ENCODE data around the gene ALK. TPM values are rescaled to one million over a fixed set of nuclear protein-coding genes. Genes with fewer than 3 reads are reported as not detected.
"Not testable (repeated sequence)": the region's sequence is repeated elsewhere in the genome, so short reads cannot be mapped to it uniquely, and the experiment has no call there.

ALK gene
- total RNA-seq, 2 donors from 2014 or later, result 0.37 TPM; not detected in 1

DNA sequence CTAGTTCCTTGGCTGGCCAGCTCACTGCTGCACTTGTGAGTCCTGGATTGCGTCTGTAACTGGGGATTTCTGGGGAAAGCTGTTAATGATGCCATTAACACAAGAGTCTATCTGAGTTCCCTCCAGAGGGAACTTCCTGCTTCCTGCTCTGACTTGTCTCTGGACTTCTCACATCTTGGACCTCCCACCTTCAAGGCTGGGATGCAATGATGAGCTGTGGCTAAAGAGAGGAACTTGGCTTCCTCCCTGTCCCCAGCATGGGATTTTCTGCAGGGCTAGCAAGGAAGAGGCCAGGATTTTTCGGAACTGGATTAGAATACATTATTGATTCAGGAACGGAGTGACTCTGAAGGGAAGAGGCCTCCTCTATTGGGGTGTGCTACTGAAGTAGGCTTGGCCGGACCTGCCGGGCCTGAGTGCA is 650.7 kb downstream of the ALK start:
- intact Hi-C loops (cut with DNase I), result no loop called here
- DNase-seq (ENCODE audit: low spot score), result no peak

DNA sequence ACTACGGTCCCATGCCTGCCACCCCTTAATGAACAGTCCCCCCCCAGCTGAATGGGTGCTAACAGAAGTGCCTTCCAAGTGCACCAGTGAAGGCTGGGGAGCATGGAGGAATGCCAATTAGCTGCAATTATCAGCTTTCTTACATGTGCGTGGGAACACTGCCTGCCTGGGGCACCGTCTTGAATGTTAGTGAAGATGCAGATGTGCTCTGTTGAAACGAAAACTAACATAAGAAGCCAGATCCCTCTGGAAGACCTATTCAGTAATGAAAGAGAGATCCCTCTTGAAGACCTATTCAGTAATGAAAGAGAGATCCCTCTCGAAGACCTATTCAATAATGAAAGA is 651.6 kb downstream of the ALK start:
- intact Hi-C loops (cut with DNase I), result no loop called here

DNA sequence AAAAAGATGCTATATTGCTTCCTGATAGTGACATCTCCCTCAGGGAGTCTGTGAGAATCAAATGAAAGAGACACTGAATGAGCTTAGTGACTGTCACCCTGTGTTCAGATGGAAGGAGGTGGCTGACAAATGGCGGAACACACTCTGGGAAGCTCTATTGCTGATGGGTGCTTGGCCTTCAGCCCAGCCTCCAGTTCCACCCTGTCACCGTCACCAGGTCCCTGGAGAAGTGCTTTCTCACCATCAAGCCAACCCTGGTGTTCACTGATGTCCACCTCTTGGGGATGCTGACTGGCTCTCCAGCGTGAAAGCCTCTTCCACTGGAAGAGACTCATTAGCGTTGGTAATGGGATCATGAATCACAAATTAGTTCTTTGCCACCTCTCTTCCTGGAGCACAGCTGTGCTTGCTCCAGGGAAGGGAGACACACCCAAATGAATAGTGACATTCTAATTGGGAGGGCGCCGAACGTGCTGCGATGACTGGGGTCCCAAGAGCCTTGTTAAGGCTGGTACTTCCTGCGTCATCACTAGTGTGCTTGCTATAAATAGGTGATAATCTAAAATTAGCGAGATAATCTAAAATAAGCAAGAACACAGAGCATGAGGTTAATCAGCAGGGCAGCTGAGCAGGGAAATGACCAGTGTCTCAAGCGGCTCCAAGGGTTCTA is 652.2 kb downstream of the ALK start:
- intact Hi-C loops (cut with DNase I), result no loop called here

More for the DNA sequence above, 651.6 kb downstream of the ALK start:
- no peak for DNase-seq (ENCODE audit: low spot score)

DNA sequence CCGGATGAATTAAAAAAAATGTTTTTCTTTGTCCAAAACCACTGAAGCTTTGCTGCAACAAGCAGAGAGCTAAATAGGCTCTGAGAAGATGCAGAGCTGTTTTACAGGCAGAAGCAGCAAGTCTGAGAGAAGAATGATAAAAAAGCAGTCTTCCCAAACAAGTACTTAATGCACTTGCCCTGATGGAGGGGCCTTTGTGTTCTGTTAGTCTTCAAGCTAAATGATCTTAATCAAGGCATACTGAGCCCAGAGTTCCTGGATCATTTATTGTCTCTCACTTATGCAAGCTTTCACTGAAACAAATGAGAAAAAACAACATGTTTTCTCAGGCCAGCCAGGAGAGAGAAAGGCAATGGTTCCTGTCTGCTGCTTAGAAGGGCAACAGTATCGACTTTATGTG is 653.7 kb downstream of the ALK start:
- no peak for DNase-seq (ENCODE audit: low spot score)
- intact Hi-C loops (cut with DNase I), result no loop called here

More for the DNA sequence above, 652.2 kb downstream of the ALK start:
- DNase-seq (ENCODE audit: low spot score), result no peak

DNA sequence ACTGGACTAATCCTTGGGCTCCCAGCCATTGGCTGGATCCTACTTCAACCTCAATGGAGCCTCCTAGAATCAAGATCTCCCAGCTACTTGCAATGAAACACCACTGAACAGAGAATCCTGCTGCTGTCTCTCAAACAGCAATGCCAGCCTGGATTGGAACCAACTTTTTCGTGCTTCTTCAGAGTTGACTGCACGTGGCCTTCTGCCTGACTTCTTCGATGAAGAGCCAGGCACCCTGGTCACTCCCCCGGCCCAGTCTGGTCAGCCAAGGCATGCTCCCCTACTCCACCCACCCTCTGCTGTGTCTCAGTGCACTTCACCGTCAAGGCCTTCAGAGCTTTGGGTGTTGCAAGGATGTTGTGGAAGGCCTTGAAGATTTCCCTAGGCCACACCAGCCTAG is 657.5 kb downstream of the ALK start:
- DNase-seq (ENCODE audit: low spot score), result no peak
- intact Hi-C loops (cut with DNase I), result no loop called here

DNA sequence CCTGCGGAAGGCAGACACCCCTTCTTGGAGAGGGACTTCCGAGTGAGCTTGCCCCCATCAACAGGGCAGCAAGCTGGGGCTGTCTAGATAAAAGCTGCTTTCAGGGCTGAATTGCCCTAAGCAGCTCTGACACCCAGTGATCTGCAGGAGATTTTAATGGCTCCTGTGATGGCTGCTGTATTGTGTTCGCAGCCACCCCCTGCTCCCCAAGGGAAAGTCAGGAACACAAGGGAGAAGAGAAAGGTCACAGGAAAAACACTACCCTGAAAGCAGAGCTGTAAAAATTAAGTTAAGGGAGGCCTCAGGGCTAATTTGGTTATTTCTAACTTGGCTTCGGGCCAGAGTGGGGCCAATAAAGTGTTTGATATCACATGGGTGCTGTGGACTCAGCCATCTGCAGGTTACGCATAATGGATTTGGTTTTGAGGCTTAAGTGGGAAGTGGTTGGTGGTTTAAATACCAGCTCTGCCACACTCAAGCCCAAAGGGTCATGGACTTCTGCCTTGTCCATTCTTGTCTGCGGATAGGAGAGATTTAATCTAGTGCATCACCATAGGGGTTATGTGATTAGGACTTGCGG is 658.6 kb downstream of the ALK start:
- intact Hi-C loops (cut with DNase I), result no loop called here
- no peak for DNase-seq (ENCODE audit: low spot score)

DNA sequence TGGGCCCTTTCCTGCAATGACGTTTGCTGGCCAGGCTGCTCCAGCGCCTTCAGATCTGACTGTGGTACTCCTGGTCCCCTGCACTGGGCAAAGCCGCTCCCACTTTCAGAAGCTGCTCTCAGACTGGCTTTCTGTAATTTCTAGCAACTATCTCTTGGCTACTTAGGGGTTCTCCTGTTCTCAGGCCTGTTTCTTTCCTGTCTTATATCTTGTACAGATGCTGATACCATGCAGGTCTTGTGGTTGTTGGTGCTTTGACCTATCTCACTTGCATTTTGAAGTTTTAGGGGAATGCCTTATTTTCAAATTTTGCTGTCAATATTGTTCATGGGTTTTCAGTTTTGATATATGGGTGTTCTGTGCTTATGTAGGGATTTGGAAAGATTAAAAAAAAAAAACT is 660.4 kb downstream of the ALK start:
- intact Hi-C loops (cut with DNase I), result no loop called here
- no peak for DNase-seq (ENCODE audit: low spot score)

DNA sequence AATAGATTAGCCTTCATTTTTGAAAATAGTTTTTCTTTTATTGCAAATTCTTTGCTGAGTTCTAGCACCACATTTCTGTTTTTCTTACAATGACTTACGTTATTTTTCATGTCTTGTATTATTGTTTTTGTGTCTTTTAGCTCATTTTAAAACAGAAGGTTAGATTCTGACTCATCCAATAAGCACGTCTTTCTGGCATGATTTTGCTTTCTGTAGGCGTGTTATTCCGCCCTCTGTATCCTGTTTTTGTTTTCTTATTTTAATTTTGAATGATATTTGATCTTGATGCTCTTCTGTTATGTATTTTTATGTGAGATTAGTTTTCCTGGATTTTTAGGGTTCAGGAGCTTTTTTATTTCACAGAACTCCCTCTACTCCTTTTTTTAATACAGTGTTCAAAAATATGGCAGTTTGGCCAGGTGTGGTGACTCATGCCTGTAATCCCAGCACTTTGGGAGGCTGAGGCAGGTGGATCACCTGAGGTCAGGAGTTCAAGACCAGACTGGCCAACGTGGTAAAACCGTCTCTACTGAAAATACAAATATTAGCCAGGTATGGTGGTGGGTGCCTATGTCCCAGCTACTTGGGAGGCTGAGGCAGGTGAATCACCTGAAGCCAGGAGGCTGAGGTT is 661.1 kb downstream of the ALK start:
- intact Hi-C loops (cut with DNase I), result no loop called here
- DNase-seq (ENCODE audit: low spot score), result no peak

DNA sequence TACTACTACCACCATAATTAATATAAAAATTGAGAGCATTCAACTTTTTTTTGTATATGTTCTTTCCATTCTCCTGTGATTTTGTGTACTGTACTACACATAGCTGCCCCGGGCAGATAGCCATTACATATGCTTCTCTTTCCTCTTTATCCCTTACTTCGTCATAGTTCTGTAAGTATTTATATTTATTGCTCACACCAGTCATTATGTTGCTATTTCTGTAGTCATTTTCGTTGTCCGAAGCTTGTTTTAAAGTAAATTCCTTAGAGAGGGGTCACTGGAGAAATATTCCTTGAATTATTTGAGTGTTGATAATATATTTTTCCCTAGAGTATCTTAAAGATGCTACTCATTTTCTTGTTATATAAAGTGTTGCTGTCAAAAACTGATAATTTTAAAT is 662.2 kb downstream of the ALK start:
- intact Hi-C loops (cut with DNase I), result no loop called here
- no peak for DNase-seq (ENCODE audit: low spot score)

DNA sequence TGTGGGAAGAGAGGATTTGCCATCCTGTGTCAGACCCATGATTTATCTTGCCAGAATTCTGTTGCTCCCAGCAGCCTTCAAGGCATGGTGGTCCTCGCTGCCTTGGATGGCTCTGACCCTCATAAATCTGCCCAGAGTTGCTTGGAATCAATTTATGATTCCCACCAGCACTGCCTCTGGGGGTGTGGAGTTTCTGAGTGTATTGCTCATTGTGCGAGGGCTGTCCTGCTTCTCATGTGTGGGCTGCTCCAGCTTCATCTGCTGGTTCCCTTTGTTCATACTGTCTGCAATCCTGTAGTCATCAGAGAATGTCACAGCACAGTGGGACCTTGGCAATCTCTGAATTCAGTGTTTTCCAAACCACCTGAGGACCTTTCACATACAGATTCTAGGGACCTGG is 666.4 kb downstream of the ALK start:
- no peak for DNase-seq (ENCODE audit: low spot score)
- intact Hi-C loops (cut with DNase I), result no loop called here

DNA sequence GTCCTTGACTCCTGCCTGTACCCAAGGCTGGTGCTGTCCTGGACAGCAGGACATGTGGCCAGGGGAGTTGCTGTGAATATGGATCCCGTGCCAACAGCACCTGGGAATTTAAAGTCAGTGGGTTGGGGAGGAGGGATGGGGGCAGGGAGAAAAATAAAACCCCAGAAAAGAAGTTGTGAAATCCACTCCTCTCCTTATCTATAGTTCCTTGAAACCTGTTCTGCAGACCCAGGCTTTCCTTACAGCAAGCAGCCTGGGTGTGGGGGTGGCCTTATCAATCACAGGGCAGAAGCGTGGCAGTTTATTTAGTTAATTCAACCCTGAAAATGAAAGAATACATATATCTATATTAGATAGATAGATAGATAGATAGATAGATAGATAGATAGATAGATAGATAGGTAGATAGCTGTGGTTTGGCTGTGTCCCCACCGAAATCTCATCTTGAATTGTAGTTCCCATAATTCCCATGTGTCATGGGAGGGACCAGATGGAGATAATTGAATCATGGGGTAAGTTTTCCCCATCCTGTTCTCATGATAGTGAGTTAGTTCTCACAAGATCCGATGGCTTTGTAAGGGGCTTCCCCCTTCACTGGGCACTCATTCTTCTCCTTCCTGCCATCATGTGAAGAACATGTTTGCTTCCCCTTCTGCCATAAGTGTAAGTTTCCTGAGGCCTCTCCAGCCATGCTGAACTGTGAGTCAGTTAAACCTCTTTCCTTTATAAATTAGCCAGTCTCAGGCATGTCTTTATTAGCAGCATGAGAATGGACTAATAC is 667.7 kb downstream of the ALK start:
- DNase-seq (ENCODE audit: low spot score); intact Hi-C loops (cut with DNase I): not testable (repeated sequence)

DNA sequence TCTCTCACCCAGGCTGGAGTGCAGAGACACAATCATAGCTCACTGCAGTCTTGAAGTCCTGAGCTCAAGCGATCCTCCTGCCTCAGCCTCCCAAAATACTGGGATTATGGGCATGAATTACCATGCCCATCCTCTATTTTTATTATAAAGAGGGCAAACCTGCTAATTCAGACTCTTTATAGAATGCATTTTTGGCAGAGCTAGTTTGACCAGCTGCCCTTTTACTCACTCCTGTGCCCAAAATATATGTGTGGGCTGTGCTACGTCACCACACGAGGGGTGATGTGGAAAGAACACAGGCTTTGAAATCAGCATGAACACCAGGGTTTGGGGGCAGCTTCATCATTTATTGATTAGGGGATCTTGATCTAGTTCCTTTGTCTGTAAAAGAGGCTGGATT is 668.4 kb downstream of the ALK start:
- DNase-seq (ENCODE audit: low spot score), result no peak
- intact Hi-C loops (cut with DNase I), result no loop called here

DNA sequence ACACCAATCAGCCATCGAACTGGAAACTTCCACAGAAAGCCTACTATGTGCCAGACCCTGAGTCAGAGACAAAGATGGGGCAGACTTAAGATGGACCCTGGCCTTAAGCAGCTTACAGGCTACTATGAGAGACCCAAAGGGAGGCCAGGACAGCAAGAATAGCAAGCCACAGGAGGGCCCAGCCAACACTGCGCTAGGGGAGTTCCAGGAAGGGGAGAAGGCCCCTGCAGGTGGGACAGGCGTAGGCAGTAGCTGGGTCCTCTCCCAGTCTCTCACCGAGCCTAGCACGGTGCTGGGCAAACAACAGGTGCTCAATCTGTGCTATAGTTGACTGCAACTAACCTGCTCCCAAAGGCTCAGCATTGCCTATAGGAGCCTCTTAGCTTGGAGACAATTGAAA is 670.0 kb downstream of the ALK start:
- DNase-seq (ENCODE audit: low spot score), result peak; percentile 46
- intact Hi-C loops (cut with DNase I), result no loop called here

DNA sequence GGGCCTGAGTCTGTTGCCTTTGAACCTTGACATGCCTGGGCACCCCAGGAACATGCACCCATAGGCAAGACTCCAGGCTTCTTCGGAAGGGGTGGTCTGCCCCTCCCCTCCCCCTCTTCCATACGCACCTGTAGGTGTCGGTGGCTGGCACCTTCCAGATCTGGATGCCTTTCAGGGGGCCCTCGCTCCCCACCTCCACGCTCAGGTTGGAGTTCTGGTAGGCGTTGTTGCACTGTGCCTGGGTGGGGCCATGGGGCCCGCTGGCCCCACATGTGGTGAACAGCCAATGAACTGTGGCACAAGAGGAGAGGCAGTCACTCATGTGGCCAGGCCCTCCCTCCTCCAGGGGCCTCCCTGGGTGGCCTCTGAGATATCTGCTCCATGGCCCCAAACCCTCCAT is 670.4 kb downstream of the ALK start:
- intact Hi-C loops (cut with DNase I), result no loop called here
- peak; percentile 61 for DNase-seq (ENCODE audit: low spot score)

DNA sequence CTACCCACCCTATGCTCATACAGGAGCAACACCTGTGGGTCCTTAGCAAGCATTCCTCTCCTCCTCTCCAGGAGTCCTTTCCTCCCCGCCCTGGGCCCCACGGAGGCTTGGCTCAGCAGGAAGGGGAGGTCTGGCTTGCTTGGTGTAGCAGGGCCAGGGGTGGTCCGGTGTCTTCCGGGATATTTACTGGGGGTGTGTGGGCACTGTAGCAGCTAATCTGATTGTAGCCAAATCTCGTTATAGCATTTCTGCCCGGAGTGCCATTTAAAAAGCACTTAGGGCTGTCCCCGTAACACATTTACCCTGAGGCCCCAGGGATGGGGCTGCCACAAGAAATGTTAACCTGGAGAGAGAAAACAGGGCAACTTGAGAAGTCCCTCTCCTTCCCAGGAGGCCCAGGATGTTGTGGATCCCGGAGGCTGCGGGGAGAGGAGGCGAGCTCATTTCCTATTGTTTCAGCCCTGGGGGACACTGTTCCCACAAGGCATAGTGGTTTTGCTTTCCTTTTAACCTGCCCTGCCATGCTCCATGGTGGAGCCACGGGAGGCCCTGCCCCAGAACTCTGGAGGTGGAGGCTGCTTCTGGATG is 671.6 kb downstream of the ALK start:
- peak; percentile 73 for DNase-seq (ENCODE audit: low spot score)
- intact Hi-C loops (cut with DNase I), result no loop called here

DNA sequence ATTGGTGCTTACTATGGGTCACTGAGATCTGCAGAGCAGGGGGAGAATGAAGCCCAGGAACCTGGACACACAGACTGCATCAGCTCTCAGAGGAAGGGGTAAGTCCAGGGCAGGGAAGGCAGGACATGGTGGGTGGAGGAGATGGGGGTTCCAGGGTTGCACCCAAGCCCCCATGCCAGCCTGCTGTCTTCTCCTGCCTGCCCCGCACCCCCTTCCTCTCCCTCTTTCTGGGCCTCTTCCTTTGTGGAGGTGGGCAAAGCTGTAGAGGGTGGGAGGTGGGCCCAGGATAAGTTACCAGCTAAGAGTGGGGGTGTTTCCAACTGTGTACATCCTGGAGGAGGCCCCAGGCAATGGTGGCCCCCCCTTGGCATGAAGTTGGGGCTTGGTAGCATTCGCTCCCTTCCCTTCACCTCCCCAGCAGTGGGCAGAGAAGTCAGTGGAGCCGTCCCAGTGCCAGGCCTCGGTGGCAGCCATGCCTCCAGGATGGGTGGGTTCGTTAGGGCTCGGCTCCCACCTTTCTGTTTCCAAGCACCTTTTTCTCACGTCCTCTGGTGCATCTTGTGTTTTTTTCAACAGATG is 674.0 kb downstream of the ALK start:
- intact Hi-C loops (cut with DNase I), result no loop called here
- DNase-seq (ENCODE audit: low spot score), result peak; percentile 67

DNA sequence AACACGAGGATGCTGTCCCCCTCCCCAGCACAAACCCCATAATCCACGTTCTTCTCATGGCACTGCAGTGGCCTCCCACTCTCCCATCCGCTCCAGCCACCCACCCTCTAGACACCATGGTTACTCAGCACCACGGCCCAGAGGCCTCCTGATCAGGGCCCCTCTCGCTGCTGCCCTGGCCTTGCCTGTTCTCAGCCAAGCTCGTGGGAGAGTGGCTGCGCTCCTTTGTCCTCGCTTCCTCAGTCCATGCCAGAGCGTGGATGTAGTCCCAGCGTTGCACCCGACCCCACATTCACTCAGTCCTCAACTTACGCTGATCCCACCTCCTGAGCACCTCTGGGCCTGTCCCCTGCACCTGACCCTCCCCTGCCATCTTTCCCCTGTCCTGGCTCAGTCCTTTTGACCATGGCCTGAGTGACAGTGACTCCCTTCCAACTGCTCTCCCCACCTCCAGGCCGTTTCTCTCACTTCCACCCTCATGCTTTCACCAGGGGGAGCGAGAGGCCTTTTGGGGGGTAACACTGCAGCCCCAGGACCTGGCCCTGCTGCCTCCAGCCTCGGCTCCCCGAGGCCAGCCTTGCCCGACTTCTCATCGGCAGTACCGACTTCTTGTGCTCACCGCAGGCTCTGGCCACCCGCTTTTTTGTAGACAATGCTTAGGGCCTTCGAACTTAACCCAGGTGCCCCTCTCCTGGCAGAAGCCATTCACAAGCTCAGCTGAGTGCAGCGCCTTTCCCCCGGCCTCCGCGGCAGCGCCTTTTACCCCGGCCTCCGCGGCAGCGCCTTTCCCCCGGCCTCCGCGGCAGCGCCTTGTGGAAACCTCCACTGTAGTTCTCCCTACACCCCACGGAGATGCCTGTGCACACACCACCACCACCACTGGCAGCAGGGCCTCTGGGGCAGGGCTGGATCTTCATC is 674.7 kb downstream of the ALK start:
- peak; percentile 81 for DNase-seq (ENCODE audit: low spot score)
- intact Hi-C loops (cut with DNase I), result no loop called here

DNA sequence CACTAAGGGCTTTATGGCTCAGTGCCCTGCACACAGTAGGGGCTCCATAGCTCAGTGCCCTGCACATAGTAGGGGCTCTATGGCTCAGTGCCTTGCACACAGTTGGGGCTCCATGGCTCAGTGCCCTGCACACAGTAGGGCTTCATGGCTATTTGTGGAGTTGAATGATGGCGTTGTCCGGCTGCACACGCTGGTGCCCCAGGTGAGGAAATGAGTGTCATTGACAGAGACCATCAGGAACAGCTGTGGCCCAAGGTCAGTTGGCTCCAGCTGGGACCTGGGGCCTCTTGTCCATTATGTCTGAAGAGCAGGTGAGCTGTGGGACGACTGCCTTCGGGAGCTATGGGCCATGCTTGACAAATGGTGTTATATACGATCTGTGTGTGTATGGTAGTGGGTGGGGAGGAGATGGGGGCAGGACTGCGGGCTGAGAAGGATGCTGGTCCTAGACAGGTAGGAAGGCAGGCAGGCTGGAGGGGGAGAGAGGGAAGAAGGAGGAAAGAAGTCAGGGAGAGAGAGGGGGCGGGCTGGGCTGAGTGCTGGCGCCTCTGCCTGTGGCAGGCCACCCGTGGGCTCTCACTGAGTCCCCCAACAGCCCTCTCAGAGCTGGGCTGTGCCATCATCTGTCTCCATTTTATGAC is 675.5 kb downstream of the ALK start:
- intact Hi-C loops (cut with DNase I), result no loop called here
- peak; percentile 69 for DNase-seq (ENCODE audit: low spot score)
